ENCODE measurements around the gene SHMT1.

DNA sequence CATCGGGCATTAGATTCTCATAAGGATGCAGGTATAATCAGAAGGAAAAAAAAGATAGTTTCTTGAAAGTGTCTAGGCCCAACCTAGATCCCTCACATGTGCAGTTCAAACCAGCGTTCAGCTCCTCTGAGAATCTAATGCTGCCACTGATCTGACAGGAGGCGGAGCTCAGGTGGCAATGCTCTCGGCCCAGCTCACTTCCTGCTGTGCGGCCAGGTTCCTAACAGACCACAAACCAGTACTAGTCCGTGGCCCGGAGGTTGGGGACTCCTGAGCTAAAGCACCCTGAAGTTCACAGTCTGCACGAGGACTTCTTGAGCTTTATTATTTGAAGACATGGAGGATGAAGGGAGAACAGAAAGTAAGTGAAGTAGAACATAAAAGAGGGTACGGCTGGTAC is 31.5 kb downstream of the SHMT1 start:
- TF ChIP-seq, protein P1, sequence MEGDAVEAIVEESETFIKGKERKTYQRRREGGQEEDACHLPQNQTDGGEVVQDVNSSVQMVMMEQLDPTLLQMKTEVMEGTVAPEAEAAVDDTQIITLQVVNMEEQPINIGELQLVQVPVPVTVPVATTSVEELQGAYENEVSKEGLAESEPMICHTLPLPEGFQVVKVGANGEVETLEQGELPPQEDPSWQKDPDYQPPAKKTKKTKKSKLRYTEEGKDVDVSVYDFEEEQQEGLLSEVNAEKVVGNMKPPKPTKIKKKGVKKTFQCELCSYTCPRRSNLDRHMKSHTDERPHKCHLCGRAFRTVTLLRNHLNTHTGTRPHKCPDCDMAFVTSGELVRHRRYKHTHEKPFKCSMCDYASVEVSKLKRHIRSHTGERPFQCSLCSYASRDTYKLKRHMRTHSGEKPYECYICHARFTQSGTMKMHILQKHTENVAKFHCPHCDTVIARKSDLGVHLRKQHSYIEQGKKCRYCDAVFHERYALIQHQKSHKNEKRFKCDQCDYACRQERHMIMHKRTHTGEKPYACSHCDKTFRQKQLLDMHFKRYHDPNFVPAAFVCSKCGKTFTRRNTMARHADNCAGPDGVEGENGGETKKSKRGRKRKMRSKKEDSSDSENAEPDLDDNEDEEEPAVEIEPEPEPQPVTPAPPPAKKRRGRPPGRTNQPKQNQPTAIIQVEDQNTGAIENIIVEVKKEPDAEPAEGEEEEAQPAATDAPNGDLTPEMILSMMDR (IDR thresholded peaks at IDR 0.05), result no peak
- no peak for TF ChIP-seq POLR2A (IDR thresholded peaks at IDR 0.05)
